HEK293 (cell line): ENCODE data around the gene B3GAT1.

ENCODE experiments used
- CTCF ChIA-PET: fragments of 350-600 bp; formaldehyde crosslinking; extraction: SDS; loops from one replicate; lab custom pipeline; 2021; ENCODE audit warnings: antibody characterized with exemption; lab: Yijun Ruan, JAX
- POLR2A ChIA-PET: fragments of 300-600 bp; formaldehyde crosslinking; extraction: SDS; loops from one replicate; lab custom pipeline; 2020; ENCODE audit warnings: antibody characterized with exemption, inconsistent platforms; lab: Yijun Ruan, JAX
- H3K27ac ChIP-seq: fragments of 200-500 bp; sonication (Bioruptor generic); 2 replicates; pipeline ENCODE4 v1.5.1; 2014; ENCODE audit warnings: low read depth, low read length, control low read depth, inconsistent platforms; ENCODE audit errors: extremely low read depth
- H3K36me3 ChIP-seq, 2 experiments: fragments of 200-500 bp in 1 of 2; sonication (Bioruptor generic) in 1 of 2; 1 replicate in 1 of 2; 2 replicates in 1 of 2; pipeline ENCODE4 v1.5.1; 2014 to 2017; ENCODE audit warnings: inconsistent platforms in 2 of 2, low read length in 2 of 2; ENCODE audit not compliant: control insufficient read depth in 2 of 2, insufficient read depth in 1 of 2
- H3K4me1 ChIP-seq: fragments of 200-500 bp; sonication (Bioruptor generic); 2 replicates; pipeline ENCODE4 v1.5.1; 2014; ENCODE audit warnings: mild to moderate bottlenecking, low read length, inconsistent platforms; ENCODE audit not compliant: control insufficient read depth, insufficient read depth
- H3K4me3 ChIP-seq: 2 replicates; pipeline ENCODE4 v1.5.1; 2011; ENCODE audit warnings: low read depth, mild to moderate bottlenecking, control low read depth, low read length, moderate library complexity
- H3K9me3 ChIP-seq: fragments of 200-500 bp; sonication (Bioruptor generic); 2 replicates; pipeline ENCODE4 v1.5.1; 2014; ENCODE audit warnings: low read depth, low read length, inconsistent platforms; ENCODE audit not compliant: control insufficient read depth, insufficient read depth
- KLF8 ChIP-seq: fragments of 450-650 bp; formaldehyde crosslinking; IDR thresholded peaks from 2 replicates; pipeline ENCODE4 v1.5.1; 2016; ENCODE audit warnings: missing biosample characterization, missing genetic modification characterization
- RBAK ChIP-seq: fragments of 450-650 bp; formaldehyde crosslinking; IDR thresholded peaks from 2 replicates; pipeline ENCODE4 v1.5.1; 2016; ENCODE audit warnings: missing biosample characterization, missing genetic modification characterization
- TCF7L2 ChIP-seq: IDR thresholded peaks from 2 replicates; pipeline ENCODE4 v1.6.1; 2011; ENCODE audit warnings: low read depth, mild to moderate bottlenecking, inconsistent platforms, low read length, moderate library complexity, borderline replicate concordance
- YY1 ChIP-seq: fragments of 450-650 bp; formaldehyde crosslinking; IDR thresholded peaks from 2 replicates; pipeline ENCODE4 v1.5.1; 2018; ENCODE audit warnings: missing biosample characterization, missing genetic modification characterization
- ZBTB1 ChIP-seq: fragments of 450-650 bp; formaldehyde crosslinking; IDR thresholded peaks from 2 replicates; pipeline ENCODE4 v1.5.1; 2016; ENCODE audit warnings: missing biosample characterization, missing genetic modification characterization
- ZBTB48 ChIP-seq: fragments of 450-650 bp; formaldehyde crosslinking; IDR thresholded peaks from 2 replicates; pipeline ENCODE4 v1.5.1; 2016; ENCODE audit warnings: missing biosample characterization, missing genetic modification characterization
- ZNF10 ChIP-seq: fragments of 450-650 bp; formaldehyde crosslinking; IDR thresholded peaks from 2 replicates; pipeline ENCODE4 v1.5.1; 2017; ENCODE audit warnings: missing biosample characterization, missing genetic modification characterization
- ZNF140 ChIP-seq: fragments of 450-650 bp; formaldehyde crosslinking; IDR thresholded peaks from 2 replicates; pipeline ENCODE4 v1.5.1; 2016; ENCODE audit warnings: missing biosample characterization, missing genetic modification characterization
- ZNF23 ChIP-seq: fragments of 450-650 bp; formaldehyde crosslinking; IDR thresholded peaks from 2 replicates; pipeline ENCODE4 v1.5.1; 2016; ENCODE audit warnings: missing biosample characterization, missing genetic modification characterization, borderline replicate concordance
- ZNF302 ChIP-seq: fragments of 450-650 bp; formaldehyde crosslinking; IDR thresholded peaks from 2 replicates; pipeline ENCODE4 v1.5.1; 2016; ENCODE audit warnings: missing biosample characterization, missing genetic modification characterization, low read depth
- ZNF324 ChIP-seq: fragments of 450-650 bp; formaldehyde crosslinking; IDR thresholded peaks from 2 replicates; pipeline ENCODE4 v1.5.1; 2016; ENCODE audit warnings: missing biosample characterization, missing genetic modification characterization
- ZNF426 ChIP-seq: fragments of 450-650 bp; formaldehyde crosslinking; IDR thresholded peaks from 2 replicates; pipeline ENCODE4 v1.5.1; 2017; ENCODE audit warnings: missing biosample characterization, missing genetic modification characterization, mild to moderate bottlenecking, inconsistent platforms, moderate library complexity
- ZNF501 ChIP-seq: fragments of 450-650 bp; formaldehyde crosslinking; IDR thresholded peaks from 2 replicates; pipeline ENCODE4 v1.5.1; 2016; ENCODE audit warnings: missing biosample characterization, missing genetic modification characterization
- ZNF510 ChIP-seq: fragments of 450-650 bp; formaldehyde crosslinking; IDR thresholded peaks from 2 replicates; pipeline ENCODE4 v1.5.1; 2018; ENCODE audit warnings: mild to moderate bottlenecking, missing genetic modification characterization, missing biosample characterization; ENCODE audit not compliant: insufficient replicate concordance
- ZNF558 ChIP-seq: fragments of 450-650 bp; formaldehyde crosslinking; IDR thresholded peaks from 2 replicates; pipeline ENCODE4 v1.5.1; 2016; ENCODE audit warnings: missing biosample characterization, missing genetic modification characterization
- ZNF560 ChIP-seq: fragments of 450-650 bp; formaldehyde crosslinking; IDR thresholded peaks from 2 replicates; pipeline ENCODE4 v1.5.1; 2017; ENCODE audit warnings: missing biosample characterization, missing genetic modification characterization, borderline replicate concordance
- ZNF670 ChIP-seq: fragments of 450-650 bp; formaldehyde crosslinking; IDR thresholded peaks from 2 replicates; pipeline ENCODE4 v1.5.1; 2016; ENCODE audit warnings: missing biosample characterization, missing genetic modification characterization, low read depth
- ZNF747 ChIP-seq: fragments of 450-650 bp; formaldehyde crosslinking; IDR thresholded peaks from 2 replicates; pipeline ENCODE4 v1.5.1; 2016; ENCODE audit warnings: missing biosample characterization, missing genetic modification characterization
- TF ChIP-seq, protein P1 (sequence below): fragments of 450-650 bp; formaldehyde crosslinking; IDR thresholded peaks from 2 replicates; pipeline ENCODE4 v1.5.1; 2017; ENCODE audit warnings: missing biosample characterization, missing genetic modification characterization
- TF ChIP-seq, protein P2 (sequence below): fragments of 450-650 bp; formaldehyde crosslinking; IDR thresholded peaks from 2 replicates; pipeline ENCODE4 v1.5.1; 2016; ENCODE audit warnings: missing biosample characterization, missing genetic modification characterization
- TF ChIP-seq, protein P3 (sequence below): fragments of 450-650 bp; formaldehyde crosslinking; IDR thresholded peaks from 2 replicates; pipeline ENCODE4 v1.5.1; 2016; ENCODE audit warnings: missing biosample characterization, missing genetic modification characterization
- TF ChIP-seq, protein P4 (sequence below): fragments of 450-650 bp; formaldehyde crosslinking; IDR thresholded peaks from 2 replicates; pipeline ENCODE4 v1.5.1; 2016; ENCODE audit warnings: missing biosample characterization, missing genetic modification characterization
- TF ChIP-seq, protein P5 (sequence below): fragments of 450-650 bp; formaldehyde crosslinking; IDR thresholded peaks from 2 replicates; pipeline ENCODE4 v1.5.1; 2016; ENCODE audit warnings: missing biosample characterization, missing genetic modification characterization

Gene B3GAT1

DNA sequence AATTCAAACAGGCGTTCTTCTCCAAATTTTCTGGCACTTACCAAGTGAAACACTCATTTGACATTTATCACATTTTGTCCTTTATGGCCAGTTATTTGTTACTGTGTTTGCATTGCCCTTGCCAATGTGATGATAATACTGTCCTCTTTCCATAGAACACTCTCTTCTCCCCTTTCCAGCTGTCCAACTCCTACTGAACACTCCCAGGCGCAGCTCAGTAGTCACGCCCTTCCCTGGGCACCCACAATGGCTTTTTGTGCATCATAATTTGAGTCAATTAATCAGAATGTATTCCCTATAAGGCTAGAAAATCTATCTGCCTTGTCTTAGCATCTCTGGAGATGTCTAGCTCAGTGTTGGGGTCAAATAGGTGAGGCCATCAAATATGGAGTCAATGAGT is 21.2 kb upstream of the B3GAT1 start:
- Histone ChIP-seq H3K36me3 (no peaks in the 10 kb centered on the region), H3K27ac (no peak overlapping the region), H3K4me1 (no peaks in the 10 kb centered on the region), H3K9me3 (no peaks in the 10 kb centered on the region), H3K4me3 (no peak overlapping the region)
- CTCF ChIA-PET = interaction anchor here (1.0 kb wide), 1 partner anchor 74 kb away, joined by 3 read pairs; no protein-coding TSS in a partner anchor
- no peak for TF ChIP-seq ZNF426 (tag by site-specific recombination)
- no peak for TF ChIP-seq ZNF302
- TF ChIP-seq, protein P1, sequence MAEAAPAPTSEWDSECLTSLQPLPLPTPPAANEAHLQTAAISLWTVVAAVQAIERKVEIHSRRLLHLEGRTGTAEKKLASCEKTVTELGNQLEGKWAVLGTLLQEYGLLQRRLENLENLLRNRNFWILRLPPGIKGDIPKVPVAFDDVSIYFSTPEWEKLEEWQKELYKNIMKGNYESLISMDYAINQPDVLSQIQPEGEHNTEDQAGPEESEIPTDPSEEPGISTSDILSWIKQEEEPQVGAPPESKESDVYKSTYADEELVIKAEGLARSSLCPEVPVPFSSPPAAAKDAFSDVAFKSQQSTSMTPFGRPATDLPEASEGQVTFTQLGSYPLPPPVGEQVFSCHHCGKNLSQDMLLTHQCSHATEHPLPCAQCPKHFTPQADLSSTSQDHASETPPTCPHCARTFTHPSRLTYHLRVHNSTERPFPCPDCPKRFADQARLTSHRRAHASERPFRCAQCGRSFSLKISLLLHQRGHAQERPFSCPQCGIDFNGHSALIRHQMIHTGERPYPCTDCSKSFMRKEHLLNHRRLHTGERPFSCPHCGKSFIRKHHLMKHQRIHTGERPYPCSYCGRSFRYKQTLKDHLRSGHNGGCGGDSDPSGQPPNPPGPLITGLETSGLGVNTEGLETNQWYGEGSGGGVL (tag by site-specific recombination) = no peak
- no peak for TF ChIP-seq ZNF510
- TF ChIP-seq TCF7L2 = no peak
- no peak for TF ChIP-seq ZNF558 (tag by site-specific recombination)
- TF ChIP-seq, protein P2, sequence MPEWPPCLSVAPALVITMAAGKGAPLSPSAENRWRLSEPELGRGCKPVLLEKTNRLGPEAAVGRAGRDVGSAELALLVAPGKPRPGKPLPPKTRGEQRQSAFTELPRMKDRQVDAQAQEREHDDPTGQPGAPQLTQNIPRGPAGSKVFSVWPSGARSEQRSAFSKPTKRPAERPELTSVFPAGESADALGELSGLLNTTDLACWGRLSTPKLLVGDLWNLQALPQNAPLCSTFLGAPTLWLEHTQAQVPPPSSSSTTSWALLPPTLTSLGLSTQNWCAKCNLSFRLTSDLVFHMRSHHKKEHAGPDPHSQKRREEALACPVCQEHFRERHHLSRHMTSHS (tag by site-specific recombination) = no peak
- TF ChIP-seq, protein P3, sequence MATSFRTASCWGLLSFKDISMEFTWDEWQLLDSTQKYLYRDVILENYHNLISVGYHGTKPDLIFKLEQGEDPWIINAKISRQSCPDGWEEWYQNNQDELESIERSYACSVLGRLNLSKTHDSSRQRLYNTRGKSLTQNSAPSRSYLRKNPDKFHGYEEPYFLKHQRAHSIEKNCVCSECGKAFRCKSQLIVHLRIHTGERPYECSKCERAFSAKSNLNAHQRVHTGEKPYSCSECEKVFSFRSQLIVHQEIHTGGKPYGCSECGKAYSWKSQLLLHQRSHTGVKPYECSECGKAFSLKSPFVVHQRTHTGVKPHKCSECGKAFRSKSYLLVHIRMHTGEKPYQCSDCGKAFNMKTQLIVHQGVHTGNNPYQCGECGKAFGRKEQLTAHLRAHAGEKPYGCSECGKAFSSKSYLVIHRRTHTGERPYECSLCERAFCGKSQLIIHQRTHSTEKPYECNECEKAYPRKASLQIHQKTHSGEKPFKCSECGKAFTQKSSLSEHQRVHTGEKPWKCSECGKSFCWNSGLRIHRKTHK (tag by site-specific recombination) = no peak
- TF ChIP-seq, protein P4, sequence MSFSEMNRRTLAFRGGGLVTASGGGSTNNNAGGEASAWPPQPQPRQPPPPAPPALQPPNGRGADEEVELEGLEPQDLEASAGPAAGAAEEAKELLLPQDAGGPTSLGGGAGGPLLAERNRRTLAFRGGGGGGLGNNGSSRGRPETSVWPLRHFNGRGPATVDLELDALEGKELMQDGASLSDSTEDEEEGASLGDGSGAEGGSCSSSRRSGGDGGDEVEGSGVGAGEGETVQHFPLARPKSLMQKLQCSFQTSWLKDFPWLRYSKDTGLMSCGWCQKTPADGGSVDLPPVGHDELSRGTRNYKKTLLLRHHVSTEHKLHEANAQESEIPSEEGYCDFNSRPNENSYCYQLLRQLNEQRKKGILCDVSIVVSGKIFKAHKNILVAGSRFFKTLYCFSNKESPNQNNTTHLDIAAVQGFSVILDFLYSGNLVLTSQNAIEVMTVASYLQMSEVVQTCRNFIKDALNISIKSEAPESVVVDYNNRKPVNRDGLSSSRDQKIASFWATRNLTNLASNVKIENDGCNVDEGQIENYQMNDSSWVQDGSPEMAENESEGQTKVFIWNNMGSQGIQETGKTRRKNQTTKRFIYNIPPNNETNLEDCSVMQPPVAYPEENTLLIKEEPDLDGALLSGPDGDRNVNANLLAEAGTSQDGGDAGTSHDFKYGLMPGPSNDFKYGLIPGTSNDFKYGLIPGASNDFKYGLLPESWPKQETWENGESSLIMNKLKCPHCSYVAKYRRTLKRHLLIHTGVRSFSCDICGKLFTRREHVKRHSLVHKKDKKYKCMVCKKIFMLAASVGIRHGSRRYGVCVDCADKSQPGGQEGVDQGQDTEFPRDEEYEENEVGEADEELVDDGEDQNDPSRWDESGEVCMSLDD = no peak
- TF ChIP-seq ZBTB1 = no peak
- no peak for TF ChIP-seq ZBTB48 (tag by site-specific recombination)
- no peak for TF ChIP-seq ZNF140 (tag by site-specific recombination)
- TF ChIP-seq ZNF501 (tag by site-specific recombination) = no peak
- TF ChIP-seq KLF8 = no peak
- TF ChIP-seq, protein P5, sequence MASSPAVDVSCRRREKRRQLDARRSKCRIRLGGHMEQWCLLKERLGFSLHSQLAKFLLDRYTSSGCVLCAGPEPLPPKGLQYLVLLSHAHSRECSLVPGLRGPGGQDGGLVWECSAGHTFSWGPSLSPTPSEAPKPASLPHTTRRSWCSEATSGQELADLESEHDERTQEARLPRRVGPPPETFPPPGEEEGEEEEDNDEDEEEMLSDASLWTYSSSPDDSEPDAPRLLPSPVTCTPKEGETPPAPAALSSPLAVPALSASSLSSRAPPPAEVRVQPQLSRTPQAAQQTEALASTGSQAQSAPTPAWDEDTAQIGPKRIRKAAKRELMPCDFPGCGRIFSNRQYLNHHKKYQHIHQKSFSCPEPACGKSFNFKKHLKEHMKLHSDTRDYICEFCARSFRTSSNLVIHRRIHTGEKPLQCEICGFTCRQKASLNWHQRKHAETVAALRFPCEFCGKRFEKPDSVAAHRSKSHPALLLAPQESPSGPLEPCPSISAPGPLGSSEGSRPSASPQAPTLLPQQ = no peak
- no peak for TF ChIP-seq ZNF10 (tag by site-specific recombination)
- no peak for TF ChIP-seq ZNF560 (tag by site-specific recombination)
- no peak for TF ChIP-seq ZNF324
- POLR2A ChIA-PET = no interaction called here

DNA sequence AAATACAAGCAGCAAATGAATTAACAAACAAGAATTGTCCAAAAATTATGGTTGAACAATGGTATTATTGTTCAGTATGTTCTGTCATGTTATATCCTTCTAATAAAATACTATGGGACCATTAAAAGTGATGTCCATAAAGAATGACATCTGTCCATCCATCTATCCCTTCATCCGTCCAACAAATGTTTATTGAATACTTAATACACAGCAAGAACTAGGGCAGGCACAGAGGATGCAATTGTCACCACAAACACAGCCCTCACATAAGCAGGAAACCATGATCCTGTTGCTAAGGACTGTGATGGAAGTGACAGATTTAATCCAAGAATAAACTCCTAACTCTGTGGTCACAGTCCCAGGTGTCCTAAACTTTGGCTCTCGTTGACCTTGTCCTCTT is 20.7 kb upstream of the B3GAT1 start:
- POLR2A ChIA-PET = no interaction called here
- Histone ChIP-seq H3K4me1 (no peaks in the 10 kb centered on the region), H3K36me3 (no peaks in the 10 kb centered on the region), H3K9me3 (no peaks in the 10 kb centered on the region), H3K4me3 (no peak overlapping the region), H3K27ac (no peak overlapping the region)
- CTCF ChIA-PET = interaction anchor here (1.0 kb wide), 1 partner anchor 74 kb away, joined by 3 read pairs; no protein-coding TSS in a partner anchor
- TF ChIP-seq ZNF670 = no peak
- TF ChIP-seq ZNF23 (tag by site-specific recombination) = no peak
- TF ChIP-seq ZNF747 (tag by site-specific recombination) = no peak
- no peak for TF ChIP-seq YY1 (tag by site-specific recombination)
- TF ChIP-seq RBAK (tag by site-specific recombination) = no peak
